HG02938 (cell line): ENCODE data around the gene OSBPL5.

Source experiments
- ATAC-seq: cut with Tn5 transposase; IDR thresholded peaks from one replicate; pipeline ENCODE4 v1.9.1; 2021; ENCODE audit warnings: mild to moderate bottlenecking, moderate library complexity; ENCODE audit not compliant: unreplicated experiment

OSBPL5 gene

DNA sequence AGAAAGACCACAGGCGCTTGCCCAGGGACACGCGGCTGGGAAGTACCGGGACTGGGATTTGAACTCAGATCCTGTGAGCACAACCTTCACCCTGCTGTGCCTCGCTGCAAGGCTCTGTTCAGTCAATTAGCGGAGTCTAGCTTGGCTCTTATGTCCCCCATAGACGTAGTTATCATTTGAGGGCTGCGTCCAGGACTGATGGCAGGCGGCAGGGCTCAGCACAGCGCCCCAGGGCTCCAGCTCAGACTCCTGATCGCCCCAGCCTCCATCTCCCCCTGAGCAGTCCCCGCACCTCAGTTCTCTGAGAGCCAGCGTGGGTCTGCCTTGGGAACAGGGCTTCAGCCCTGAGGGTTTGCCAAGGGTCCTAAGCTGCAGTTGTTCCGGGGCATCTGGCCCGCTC lies 33.7 kb upstream of the OSBPL5 start:
- ATAC-seq, result no peak

DNA sequence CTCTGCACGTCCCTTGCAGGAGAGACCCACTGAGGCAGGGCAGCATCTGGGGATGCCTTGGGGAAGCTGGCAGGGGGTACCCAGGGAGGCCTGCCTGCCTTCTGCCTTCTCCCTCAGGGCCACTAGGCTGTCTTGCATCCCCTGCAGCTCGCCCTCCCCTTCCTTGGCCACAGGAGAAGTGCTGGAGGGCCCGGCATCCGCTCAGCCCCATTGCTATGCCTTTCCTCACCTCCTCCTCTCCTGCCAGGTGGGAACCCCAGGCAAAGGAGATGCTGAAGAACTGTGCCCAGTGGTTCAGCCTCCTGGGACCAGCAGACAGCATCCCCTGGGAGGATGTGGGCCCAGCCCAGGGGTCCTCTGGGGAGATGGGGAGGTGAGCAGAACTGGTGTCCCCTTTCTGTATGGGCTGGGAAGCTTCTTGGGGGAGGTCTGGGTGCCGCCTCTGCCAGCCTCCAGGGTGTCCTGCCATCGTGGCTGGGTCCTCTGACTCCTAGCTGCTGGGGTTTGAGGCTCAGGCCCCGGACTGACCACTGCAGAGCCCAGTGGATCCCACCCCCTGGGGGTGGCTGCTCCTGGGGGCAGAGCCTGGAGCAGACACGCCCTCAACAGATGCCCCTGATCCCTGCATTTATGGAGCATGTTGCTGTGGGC lies 32.9 kb upstream of the OSBPL5 start:
- no peak for ATAC-seq

DNA sequence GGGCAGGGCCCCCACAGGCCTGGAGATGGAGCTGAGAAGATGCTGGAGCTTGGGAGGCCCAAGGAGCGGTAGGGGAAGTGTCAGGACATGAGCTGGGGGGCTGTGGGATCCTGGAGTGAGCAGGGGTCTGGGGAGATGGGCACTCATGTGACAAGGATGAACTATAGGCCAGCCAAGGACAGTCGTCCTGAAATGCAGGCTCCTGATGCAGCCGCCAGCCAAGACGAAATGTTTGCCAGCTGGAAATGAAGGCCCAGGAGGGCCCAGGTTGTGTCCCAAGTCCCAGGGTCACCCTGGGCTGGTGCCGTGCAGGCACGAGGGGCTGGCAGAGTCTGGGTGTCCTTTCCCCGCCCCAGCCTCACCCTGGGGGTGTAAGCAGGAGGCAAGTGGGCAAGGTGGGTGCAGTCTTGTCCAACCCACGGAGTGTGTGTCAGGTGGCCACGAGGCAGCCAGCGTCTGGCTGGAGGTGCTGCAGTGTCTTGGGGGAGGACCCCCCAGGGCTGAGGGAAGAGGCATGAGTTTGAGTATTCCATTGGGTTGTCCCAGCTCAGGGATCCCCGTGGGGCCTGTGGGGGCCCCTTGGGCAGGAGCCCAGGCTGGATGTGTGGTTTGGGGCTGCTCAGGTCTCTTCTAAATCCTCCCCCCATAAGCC lies 32.1 kb upstream of the OSBPL5 start:
- no peak for ATAC-seq

DNA sequence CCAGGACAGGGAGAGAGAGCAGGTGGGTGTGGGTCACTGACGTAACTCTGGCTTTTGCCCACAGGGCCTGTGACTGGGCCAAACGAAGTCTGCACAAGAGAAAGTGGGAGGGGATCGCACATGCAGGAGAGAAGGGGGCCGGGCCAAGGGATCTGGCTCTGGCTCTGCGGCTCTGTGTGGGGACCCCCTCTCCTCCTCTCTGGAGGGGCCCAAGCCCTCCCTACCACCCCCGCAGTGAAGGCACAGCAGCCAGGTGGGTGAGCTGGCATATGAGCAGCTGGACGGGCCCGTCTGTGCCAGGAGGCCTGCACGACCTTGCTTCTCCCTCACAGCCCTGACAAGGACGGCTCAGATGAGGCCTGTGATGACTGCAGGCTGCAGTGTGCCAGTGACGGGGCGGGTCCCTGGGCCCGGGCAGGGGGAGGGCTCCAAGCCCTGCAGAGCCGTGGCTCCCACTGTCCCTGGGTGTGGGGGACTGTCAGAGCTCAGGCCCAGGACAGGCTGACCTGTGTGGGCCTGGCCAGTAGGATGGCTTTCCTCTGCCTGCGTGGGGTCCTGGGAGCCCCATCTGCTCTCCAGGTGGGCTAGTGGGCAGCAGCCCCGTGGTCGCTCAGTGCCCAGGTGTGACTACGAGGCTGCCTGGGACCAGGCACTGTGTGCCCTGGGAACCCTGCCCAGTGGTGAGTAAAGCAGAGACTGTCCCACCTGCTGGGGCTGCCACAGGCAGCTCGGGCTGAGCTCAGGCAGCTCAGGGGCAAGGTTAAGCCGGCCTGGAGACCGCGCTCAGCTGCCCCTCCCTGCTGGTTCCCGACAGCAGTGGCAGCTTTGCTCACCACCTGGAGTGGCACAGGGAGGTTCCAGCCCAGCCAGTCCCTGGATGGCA lies 31.3 kb upstream of the OSBPL5 start:
- no peak for ATAC-seq

DNA sequence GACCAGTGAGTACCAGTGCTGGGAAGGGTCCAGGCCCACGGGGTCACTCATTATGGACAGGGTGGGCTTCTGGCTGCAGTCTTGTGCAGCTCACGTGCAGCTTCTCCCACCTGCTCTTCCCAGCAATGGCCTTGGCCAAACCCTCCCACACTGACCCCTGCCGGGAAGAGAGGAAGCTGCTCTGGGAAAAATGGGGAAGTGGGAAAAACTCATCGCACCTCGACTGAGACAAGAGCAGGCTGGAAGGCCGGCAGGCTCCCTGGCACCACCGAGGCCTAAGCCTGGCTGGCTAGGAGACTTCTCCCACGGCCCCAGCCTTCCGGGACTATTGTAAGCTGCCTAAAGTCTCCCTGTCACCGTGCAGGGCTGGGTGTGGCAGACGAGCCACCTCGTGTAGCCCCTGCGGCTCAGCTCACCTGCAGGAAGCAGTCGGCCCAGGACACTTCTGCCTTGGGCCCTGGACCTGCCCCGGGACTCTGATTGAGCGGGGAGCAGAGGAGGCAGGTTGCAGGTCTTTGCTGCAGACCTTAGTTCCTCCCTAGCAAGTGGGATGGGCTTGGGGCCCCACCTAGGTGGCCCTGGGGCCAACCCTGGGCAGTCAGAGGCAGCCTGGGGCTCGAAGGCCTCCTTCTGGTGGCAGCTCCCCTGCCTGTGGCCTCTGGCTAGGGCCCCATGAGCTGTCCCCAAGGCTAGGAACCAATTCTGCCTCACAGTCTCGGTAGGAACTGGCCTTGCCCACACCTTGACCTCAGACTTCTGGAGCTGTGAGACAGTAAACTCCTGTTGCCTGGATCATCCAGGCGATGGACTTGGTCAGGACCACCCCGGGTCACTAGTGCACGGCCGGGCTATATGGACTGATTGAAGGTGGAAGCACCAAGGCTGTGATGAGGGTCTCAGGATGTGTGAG lies 30.4 kb upstream of the OSBPL5 start:
- ATAC-seq, result no peak

DNA sequence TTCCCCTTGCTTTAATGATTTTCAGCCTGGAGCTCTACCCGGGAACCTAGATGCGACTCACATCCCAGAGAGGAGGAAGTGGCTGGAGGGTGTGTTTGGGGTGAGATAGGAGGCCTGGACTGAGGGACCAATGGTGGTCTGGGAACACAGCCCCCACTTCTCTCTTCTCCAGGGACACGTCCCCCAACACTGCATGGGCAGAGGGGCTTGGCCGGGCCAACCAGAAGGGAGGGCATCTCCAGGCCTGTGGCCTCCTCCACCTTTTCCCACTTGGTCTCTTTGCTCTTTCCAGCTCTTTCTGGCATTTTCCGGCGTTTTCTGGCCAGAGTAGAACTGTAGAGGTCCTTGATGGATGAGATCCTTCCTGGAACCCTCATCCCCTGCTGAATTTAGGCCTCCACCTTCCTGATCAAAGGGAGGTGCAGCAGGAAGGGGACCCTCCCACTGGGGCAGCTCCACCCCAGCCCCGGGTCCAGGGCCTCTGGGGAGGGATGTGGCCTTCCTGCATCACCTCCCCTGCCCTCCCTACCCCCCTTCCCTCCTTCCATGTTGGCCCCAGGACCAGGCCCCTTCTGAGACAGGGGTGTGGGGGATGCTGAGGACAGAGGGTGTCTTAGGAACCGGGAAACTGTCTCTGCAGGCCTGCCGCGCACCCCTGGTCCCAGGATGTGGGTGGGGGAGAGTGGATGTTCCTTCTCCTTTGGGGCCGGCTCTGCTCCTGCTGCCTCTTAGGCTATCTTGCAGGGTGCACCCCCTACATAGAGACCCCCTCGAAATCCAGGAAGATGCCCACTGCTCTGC lies 29.1 kb upstream of the OSBPL5 start:
- ATAC-seq, result no peak

DNA sequence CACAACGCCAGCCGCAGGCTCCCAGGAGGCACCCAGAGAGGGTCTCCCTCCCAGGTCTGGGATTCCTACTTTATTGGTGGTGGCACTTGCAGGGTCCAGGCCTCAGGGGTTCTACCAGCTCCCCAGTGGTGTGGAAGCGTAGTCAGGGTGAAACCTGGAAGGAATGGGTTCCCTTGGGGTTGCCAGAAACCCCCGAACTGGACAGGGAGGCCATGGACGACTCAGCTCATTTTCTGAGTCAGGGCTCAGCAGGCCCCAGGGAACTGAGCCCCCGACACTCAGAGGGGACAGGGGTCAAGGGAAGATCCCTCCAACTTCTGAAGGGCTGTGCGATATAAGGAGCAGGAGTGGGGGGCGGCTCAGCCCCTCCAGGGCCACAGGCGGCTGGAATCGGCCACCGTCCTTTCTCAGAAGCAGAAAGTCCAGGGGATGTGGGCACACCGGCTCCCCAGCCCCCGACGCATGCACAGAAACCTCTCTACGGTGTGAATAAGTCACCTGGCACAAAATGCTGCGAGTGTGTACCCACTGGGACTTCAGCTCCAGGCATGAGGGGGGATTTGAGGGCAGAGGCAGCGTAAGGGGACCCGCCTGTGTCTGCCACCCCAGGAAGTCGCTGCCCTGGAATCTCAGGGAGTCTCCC lies 28.4 kb upstream of the OSBPL5 start:
- ATAC-seq, result no peak

DNA sequence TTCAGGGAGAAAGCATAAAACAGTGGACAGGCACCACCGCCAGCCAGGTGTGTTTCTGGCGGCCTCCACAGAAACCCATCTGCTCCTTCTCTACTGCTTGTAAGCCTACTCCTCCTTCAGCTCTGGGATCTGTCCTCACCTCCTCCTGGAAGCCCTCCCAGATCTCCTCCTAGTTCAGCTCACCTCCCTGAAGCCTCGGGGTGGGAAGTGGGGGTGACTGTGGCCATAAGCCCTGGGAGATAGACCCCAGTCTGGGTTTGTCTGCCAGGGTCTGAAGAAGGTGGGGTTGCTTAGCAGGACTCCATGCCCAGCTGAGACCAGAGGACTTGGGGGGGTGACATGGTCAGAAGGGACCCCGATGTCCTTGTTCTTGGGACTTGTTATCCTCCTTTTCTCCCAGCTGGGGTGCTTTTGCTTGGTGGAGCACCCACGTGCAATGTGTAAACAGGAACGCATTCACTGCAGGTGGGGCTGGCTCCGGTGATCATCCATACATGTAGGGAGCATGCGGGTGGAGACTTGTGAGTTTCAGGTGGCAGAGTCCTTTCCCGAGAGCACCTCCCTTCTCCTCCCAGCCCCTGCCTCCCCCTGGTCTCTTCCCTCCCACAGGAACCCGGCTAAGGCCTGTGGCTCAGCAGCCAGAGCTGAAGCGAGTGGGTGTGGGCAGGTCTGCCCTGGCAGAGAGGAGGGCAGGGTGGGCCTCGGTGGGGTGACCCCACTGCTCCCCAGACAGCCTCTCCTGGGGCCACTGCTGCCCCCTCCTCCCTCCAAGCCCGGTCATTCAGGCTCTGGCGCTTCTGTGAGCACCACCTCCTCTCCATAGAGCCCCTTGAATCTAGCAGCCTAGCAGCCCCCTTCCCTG lies 27.6 kb upstream of the OSBPL5 start:
- no peak for ATAC-seq

DNA sequence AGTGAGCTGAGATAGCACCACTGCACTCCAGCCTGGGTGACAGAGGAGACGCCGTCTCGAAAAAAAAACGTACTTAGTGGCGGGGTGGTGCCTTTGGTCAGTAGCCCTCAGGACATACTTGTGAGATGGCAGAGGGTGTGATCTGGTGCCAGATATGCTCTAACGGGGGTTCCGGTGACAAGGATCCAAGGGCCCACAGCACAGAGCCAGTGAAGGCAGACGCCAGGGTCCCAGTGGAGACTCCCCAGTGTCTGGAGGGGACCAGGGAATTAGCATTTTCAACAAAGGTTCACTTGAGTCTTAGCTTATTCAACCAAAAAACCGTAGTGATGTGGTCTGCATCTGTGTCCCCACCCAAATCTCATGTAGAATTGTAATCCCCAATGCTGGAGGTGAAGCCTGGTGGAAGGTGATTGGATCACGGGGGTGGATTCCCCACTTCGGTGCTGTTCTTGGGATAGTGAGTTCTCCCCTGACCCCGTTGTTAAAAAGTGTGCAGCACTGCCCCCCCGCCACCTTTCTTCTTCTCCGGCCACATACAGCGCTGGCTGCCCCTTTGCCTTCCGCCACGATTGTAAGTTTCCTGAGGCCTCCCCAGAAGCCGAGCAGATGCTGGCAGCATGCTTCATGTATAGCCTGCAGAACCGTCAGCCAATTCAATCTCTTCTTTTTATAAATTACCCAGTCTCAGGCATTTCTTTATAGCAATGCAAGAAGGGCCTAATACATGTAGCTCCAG lies 26.6 kb upstream of the OSBPL5 start:
- no peak for ATAC-seq

DNA sequence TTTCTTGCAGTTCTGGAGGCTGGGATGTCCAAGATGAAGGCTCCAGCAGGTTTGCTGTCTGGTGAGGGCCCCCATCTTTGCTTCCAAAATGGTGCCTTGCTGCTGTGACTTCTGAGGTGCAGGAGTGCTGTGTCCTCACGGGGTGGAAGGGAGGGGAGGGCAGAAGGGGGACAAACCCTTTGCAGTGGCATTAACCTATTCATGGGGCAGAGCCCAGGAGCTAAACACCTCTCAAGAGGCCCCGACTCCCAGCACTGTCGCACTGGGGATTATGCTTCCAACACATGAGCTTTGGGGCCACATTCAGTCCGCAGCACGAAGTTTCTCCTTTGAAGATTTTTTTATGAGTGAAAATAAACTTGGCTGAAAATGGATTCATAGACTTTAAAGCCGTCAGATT lies 25.5 kb upstream of the OSBPL5 start:
- ATAC-seq, result no peak

DNA sequence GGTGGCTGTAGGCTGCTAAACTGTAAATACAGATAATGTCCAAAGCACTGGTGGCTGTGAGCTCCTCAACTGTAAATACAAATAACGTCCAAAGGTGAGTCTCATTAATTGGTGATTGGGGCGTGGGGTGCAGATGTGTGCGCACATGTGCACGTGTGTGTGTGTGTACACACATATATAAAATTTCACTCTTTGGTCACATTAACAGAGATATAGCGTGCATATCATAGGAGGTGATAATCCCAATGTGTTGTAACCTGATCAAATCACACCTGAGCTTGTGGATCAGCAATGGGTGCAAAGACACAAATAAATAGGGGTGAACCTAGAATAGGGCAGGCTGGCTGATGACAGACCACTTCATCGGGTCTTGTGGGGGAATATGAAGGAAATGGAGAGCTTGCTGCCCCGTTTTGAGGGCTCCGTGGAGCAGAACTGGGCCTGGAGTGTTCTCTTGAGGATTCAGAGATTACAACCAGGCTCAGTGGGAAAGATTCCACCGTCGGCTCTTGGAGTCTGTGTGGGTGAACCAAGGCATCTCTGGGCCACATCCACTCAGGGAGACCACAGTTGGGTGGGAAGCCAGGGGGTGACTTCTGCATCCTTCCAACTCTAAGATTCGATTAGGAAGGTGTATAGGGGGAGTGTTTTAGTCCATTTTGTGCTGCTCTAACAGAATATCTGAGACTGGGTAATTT lies 24.9 kb upstream of the OSBPL5 start:
- ATAC-seq, result no peak

DNA sequence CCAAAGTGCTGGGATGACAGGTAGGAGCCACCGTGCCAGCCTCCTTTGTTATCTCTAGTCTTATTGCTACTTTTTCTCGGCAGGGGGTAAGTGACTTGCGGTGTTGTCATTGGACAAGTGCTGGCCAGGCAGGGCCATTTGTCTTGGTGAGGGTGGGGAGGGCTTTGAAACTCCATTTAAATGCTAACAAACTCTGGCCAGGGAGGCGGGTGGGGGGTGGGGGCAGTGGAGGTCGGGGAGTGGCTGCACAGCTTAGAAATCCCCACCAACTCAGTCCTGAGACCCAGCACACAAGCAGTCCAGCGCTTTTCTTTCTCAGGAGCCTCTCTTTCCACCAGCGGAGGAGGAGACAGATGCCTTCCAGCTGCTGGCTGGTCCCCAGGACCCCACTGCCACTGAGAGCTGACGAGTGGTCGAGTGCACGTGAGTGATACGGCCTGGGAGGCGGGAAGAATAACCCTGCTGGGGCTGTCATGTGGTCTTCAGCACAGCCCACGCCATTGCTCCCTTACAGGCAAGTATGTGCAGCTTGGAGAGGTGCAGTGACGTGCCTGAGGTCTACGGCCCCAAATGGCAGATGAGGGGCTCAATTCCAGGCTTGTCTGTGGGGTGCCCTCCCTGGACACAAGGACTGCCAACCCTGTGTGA lies 24.2 kb upstream of the OSBPL5 start:
- ATAC-seq, result no peak

DNA sequence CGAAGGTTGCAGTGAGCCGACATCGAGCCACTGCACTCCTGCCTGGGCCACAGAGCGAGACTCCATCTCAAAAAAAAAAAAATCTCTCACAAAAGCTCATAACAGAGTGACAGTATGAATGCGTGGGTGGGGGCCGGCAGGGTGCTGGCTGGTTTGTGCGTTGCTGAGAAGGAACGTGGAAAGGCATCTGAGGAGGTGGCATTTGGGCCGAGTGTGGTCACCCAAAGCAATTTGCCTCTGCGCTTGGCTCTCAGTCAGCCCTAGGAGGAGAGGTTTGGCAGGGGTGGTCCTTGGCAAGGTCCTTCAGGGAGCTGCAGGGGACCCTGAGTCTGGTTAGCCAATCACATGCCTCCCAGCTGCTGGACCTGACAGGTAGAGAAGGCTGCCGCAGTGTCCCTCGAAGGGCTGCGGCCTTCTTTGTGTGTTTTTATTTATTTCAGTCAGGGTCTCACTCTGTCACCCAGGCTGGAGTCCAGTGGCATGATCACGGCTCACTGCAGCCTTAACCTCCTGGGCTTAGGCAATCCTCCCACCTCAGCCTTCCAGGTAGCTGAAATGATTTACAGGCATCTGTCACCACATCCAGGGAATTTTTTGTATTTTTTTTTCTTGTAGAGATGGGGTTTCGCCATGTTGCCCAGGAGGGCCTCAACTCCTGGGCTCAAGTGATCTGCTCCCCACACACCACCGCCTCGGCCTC lies 23.5 kb upstream of the OSBPL5 start:
- no peak for ATAC-seq

DNA sequence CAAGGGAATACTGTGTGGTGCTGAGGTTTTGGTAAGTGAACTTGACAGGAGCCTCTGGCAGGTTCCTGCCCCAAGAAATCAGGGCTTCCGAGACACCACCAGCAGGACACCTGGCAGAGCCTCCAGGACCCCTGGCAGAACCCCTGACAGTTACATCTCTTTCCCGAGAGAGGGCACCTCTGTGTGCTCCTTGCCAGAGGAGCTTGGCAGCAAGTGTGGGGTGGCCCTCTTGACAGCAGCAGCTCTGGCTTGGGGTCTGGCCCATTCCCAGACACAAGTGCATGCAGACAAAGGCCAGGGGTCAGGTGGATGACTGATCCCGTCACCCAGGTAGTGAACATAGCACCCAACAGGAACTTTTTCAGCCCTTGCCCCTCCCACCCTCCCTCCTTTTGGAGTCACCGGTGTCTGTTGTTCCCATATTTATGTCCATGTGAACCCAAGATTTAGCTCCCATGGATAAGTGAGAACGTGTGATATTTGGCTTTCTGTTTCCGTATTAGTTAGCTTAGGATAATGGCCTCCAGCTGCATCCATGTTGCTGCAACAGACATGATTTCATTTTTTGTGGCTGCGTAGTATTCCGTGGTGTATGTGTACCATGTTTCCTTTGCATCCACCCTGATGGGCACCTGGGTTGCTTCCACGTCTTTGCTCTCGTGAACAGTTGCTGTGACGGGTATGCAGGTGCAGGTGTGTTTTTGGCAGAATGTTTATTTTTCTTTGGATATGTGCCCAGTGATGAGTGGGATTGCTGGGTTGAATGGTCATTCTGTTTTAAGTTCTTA lies 21.2 kb upstream of the OSBPL5 start:
- ATAC-seq, result no peak

DNA sequence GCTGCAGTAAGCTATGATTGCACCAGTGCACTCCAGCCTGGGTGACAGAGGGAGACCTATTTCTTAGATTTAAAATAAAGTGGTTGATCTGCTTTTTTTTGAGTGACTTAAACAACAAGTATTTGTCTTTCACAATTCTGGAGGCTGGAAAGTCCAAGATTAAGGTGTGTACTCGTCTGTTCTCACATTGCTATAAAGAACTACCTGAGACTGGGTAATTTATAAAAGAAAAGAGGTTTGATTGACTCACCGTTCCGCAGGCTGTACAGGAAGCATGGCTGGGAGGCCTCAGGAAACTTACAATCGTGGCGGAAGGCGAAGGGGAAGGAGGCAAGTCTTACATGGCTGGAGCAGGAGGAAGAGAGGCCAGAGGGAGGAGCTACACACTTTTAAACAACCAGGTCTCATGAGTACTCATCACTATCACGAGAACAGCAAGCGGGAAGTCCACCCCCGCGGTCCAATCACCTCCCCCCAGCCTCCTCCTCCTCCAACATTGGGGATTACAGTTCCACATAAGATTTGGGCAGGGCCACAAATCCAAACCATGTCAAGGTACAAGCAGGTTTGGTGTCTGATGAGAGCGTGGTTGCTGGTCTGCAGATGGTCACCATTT lies 19.7 kb upstream of the OSBPL5 start:
- ATAC-seq, result no peak
